GM19452 (cell line): Measurements from ENCODE around the gene CTXN1.
"Not testable (repeated sequence)": the region's sequence is repeated elsewhere in the genome, so short reads cannot be mapped to it uniquely, and the experiment has no call there.

Experiments
- ATAC-seq: cut with Tn5 transposase; IDR thresholded peaks from one replicate; pipeline ENCODE4 v1.9.1; 2021; ENCODE audit not compliant: unreplicated experiment

CTXN1 gene

GRCh38 chr19:7947939-7948338 is 22.0 kb upstream of the CTXN1 start:
- ATAC-seq: no peak

- peak; percentile 35 for ATAC-seq
Measured at GRCh38 chr19:7944177-7944761, 18.3 kb upstream of the CTXN1 start.

GRCh38 chr19:7943444-7944176 is 17.7 kb upstream of the CTXN1 start, which contains the start of gene TIMM44:
Gene TIMM44 (minus strand): TSS chr19:7943666. CDS start chr19:7943651, 15 bp downstream.
- ATAC-seq: peak; percentile 90

GRCh38 chr19:7942981-7943443 is 17.1 kb upstream of the CTXN1 start:
- ATAC-seq: no peak

- ATAC-seq: no peak
Measured at GRCh38 chr19:7941895-7942596, 16.1 kb upstream of the CTXN1 start.

GRCh38 chr19:7940841-7941240 is 14.9 kb upstream of the CTXN1 start:
- ATAC-seq: no peak

- no peak for ATAC-seq
Measured at GRCh38 chr19:7934766-7935165, 8.8 kb upstream of the CTXN1 start.

GRCh38 chr19:7933828-7934725 is 8.1 kb upstream of the CTXN1 start:
- ATAC-seq: no peak

- no peak for ATAC-seq
Measured at GRCh38 chr19:7933411-7933810, 7.5 kb upstream of the CTXN1 start.

GRCh38 chr19:7932930-7933300 is 7.0 kb upstream of the CTXN1 start:
- ATAC-seq: no peak

- no peak for ATAC-seq
Measured at GRCh38 chr19:7932276-7932929, 6.5 kb upstream of the CTXN1 start.

- no peak for ATAC-seq
Measured at GRCh38 chr19:7931221-7932061, 5.5 kb upstream of the CTXN1 start.

- ATAC-seq: no peak
Measured at GRCh38 chr19:7930765-7931164, 4.8 kb upstream of the CTXN1 start.

GRCh38 chr19:7930030-7930429 is 4.1 kb upstream of the CTXN1 start:
- ATAC-seq: not testable (repeated sequence)

GRCh38 chr19:7928741-7929701 is 3.1 kb upstream of the CTXN1 start:
- ATAC-seq: no peak

- no peak for ATAC-seq
Measured at GRCh38 chr19:7928334-7928706, 2.4 kb upstream of the CTXN1 start.

GRCh38 chr19:7927605-7928333 is 1.8 kb upstream of the CTXN1 start:
- ATAC-seq: no peak
